Dedifferentiated amniotic fluid mesenchymal stem cell (primary cell): Measurements from ENCODE around the gene TAF7L.
"Not testable (repeated sequence)": the region's sequence is repeated elsewhere in the genome, so short reads cannot be mapped to it uniquely, and the experiment has no call there.

ENCODE experiments used
- DNase-seq: peaks from one replicate; pipeline ENCODE4 v3.0.0-alpha.2; 2016; ENCODE audit errors: extremely low spot score

Gene TAF7L

GRCh38 chrX:101290957-101291603 lies at the start of gene TAF7L:
Gene TAF7L (minus strand): TSS chrX:101291334. CDS start chrX:101287543, 3,791 bp downstream.
- no peak for DNase-seq

GRCh38 chrX:101337776-101338271 lies 46.7 kb upstream of the TAF7L start:
- DNase-seq: no peak

GRCh38 chrX:101334310-101334709 lies 43.2 kb upstream of the TAF7L start:
- not testable (repeated sequence) for DNase-seq

GRCh38 chrX:101326600-101326999 lies 35.5 kb upstream of the TAF7L start:
- not testable (repeated sequence) for DNase-seq

- no peak for DNase-seq
Observed at GRCh38 chrX:101303790-101304189, 12.7 kb upstream of the TAF7L start.

GRCh38 chrX:101295603-101296002 lies 4.5 kb upstream of the TAF7L start:
- not testable (repeated sequence) for DNase-seq

GRCh38 chrX:101287402-101287801 lies 3.7 kb downstream of the TAF7L start:
- DNase-seq: peak; percentile 54

- DNase-seq: no peak
Observed at GRCh38 chrX:101276238-101276637, 14.9 kb downstream of the TAF7L start.

- DNase-seq: no peak
Observed at GRCh38 chrX:101274198-101274597, 16.9 kb downstream of the TAF7L start.

- no peak for DNase-seq
Observed at GRCh38 chrX:101265869-101266428, 25.2 kb downstream of the TAF7L start.

GRCh38 chrX:101263766-101264165 lies 27.4 kb downstream of the TAF7L start:
- DNase-seq: no peak

GRCh38 chrX:101262590-101262989 lies 28.5 kb downstream of the TAF7L start:
- no peak for DNase-seq

GRCh38 chrX:101260435-101260834 lies 30.7 kb downstream of the TAF7L start:
- DNase-seq: no peak

- no peak for DNase-seq
Observed at GRCh38 chrX:101258259-101258581, 32.9 kb downstream of the TAF7L start.

GRCh38 chrX:101257448-101258258 lies 33.5 kb downstream of the TAF7L start:
- DNase-seq: no peak

- no peak for DNase-seq
Observed at GRCh38 chrX:101252634-101253033, 38.5 kb downstream of the TAF7L start.

- DNase-seq: no peak
Observed at GRCh38 chrX:101241531-101241930, 49.6 kb downstream of the TAF7L start.

GRCh38 chrX:101237041-101237440 lies 54.1 kb downstream of the TAF7L start:
- DNase-seq: no peak

GRCh38 chrX:101232316-101232715 lies 58.8 kb downstream of the TAF7L start:
- no peak for DNase-seq

- no peak for DNase-seq
Observed at GRCh38 chrX:101231080-101231479, 60.1 kb downstream of the TAF7L start.

GRCh38 chrX:101230636-101231035 lies 60.5 kb downstream of the TAF7L start:
- DNase-seq: no peak

GRCh38 chrX:101229170-101229569 lies 62.0 kb downstream of the TAF7L start:
- peak; percentile 40 for DNase-seq

GRCh38 chrX:101223226-101223625 lies 67.9 kb downstream of the TAF7L start:
- DNase-seq: no peak
